Tibial nerve (tissue), 4 donors: Measurements from ENCODE around the gene PKP4. TPM values are rescaled to one million over a fixed set of nuclear protein-coding genes. Genes with fewer than 3 reads are reported as not detected.
A peak's percentile ranks its signal among the peaks of the same experiment; 100 is the strongest.
"Not testable (repeated sequence)": the region's sequence is repeated elsewhere in the genome, so short reads cannot be mapped to it uniquely, and the experiment has no call there.

Experiments
- DNase-seq, 2 donors: peaks; one replicate each; pipeline ENCODE4 v3.0.0-alpha.2; 2019; ENCODE audit warnings: low spot score in 2 of 2
- H3K27ac ChIP-seq, 4 donors: fragments of 200-600 bp; sonication (generic) in 3 of 4; one replicate each; pipeline ENCODE4 v1.5.1; 2017 to 2019; ENCODE audit warnings: mild to moderate bottlenecking in 1 of 4
- H3K27me3 ChIP-seq, 2 donors: fragments of 200-600 bp; sonication (generic) in 1 of 2; one replicate each; pipeline versions ENCODE4 v1.5.1 to v1.6.0; 2017 to 2019
- H3K36me3 ChIP-seq, 3 donors: fragments of 200-600 bp; sonication (generic); one replicate each; pipeline ENCODE4 v1.5.1; 2018 to 2019
- H3K4me1 ChIP-seq, 4 donors: fragments of 200-600 bp; sonication (generic) in 3 of 4; one replicate each; pipeline ENCODE4 v1.5.1; 2017 to 2019
- H3K4me3 ChIP-seq, 4 donors: fragments of 200-600 bp; sonication (generic) in 3 of 4; one replicate each; pipeline ENCODE4 v1.5.1; 2017 to 2019; ENCODE audit warnings: mild to moderate bottlenecking in 1 of 4, moderate library complexity in 1 of 4
- H3K9me3 ChIP-seq, 4 donors: fragments of 200-600 bp; sonication (generic) in 3 of 4; one replicate each; pipeline ENCODE4 v1.5.1; 2017 to 2019
- CTCF ChIP-seq, 5 experiments: fragments of 200-600 bp in 3 of 5; fragments of 450-650 bp in 2 of 5; sonication (generic) in 3 of 5; IDR thresholded peaks; one replicate each; pipeline ENCODE4 v1.5.1; 2016 to 2019; ENCODE audit warnings: antibody characterized with exemption in 5 of 5, mild to moderate bottlenecking in 3 of 5, moderate library complexity in 2 of 5
- EP300 ChIP-seq, 2 donors: sonication (generic); formaldehyde crosslinking; IDR thresholded peaks; one replicate each; pipeline ENCODE4 v1.6.1; 2017; ENCODE audit warnings: antibody characterized with exemption in 2 of 2, mild to moderate bottlenecking in 1 of 2
- POLR2A ChIP-seq, 2 donors: fragments of 450-650 bp; IDR thresholded peaks; one replicate each; pipeline ENCODE4 v1.6.1; 2017; ENCODE audit warnings: antibody characterized with exemption in 2 of 2, mild to moderate bottlenecking in 2 of 2, moderate library complexity in 2 of 2
- WGBS, 2 donors: methylation state at CpG; one replicate each; pipeline ENCODE4 v1.1.5; 2018; 5-methylcytosine and 5-hydroxymethylcytosine counted together
- total RNA-seq, 4 donors: library from RNA; depleted of rRNA; stranded (reverse); fragments of >200 nt; gene quantifications; one replicate each; pipeline ENCODE4 v1.1.0, GENCODE V29; 2016

PKP4 gene
- total RNA-seq, 4 donors from 2014 or later, result 57.8 to 100 (median 92.0) TPM

- no peak overlapping the region for H3K4me3 ChIP-seq
- H3K4me1 ChIP-seq, result peaks cover 0 to 34% (median 7%) of the 10 kb centered on the region in 4 donors
- no peaks in the 10 kb centered on the region for H3K27me3 ChIP-seq
- H3K27ac ChIP-seq, result no peak overlapping the region
- TF ChIP-seq POLR2A (IDR thresholded peaks at IDR 0.05), result no peak
- no peak for DNase-seq
- H3K9me3 ChIP-seq, result no peaks in the 10 kb centered on the region
- WGBS, 2 donors, result 69 to 79% methylated on average over 3 of the region's 3 CpGs
- H3K36me3 ChIP-seq, result no peaks in the 10 kb centered on the region
These were observed 4.0 kb downstream of the PKP4 start for GRCh38 chr2:158460632-158461297.

- Histone ChIP-seq H3K4me1 (peaks cover 0 to 22% (median 3%) of the 10 kb centered on the region in 4 donors), H3K36me3 (no peaks in the 10 kb centered on the region), H3K27ac (no peak overlapping the region), H3K4me3 (no peak overlapping the region), H3K9me3 (no peaks in the 10 kb centered on the region), H3K27me3 (no peaks in the 10 kb centered on the region)
- 69 to 79% methylated on average over 6 of the region's 6 CpGs for WGBS, 2 donors
- DNase-seq, result no peak
- TF ChIP-seq CTCF (IDR thresholded peaks at IDR 0.05) (no peak), EP300 (IDR thresholded peaks at IDR 0.05) (no peak), POLR2A (IDR thresholded peaks at IDR 0.05) (no peak)
These were observed 6.8 kb downstream of the PKP4 start for GRCh38 chr2:158463496-158464095.

- Histone ChIP-seq H3K27me3 (no peaks in the 10 kb centered on the region), H3K4me3 (no peak overlapping the region), H3K4me1 (peaks cover 0 to 12% (median 0%) of the 10 kb centered on the region in 4 donors), H3K9me3 (no peaks in the 10 kb centered on the region), H3K36me3 (no peaks in the 10 kb centered on the region), H3K27ac (no peak overlapping the region)
- TF ChIP-seq CTCF (IDR thresholded peaks at IDR 0.05), result peak in 4 of 5 experiments; percentile 10 to 28 (median 22)
- no peak for TF ChIP-seq EP300 (IDR thresholded peaks at IDR 0.05)
- DNase-seq, result no peak
- 84 to 86% methylated on average over 4 of the region's 4 CpGs for whole genome bisulfite sequencing, 2 donors
These were observed 7.9 kb downstream of the PKP4 start for GRCh38 chr2:158464426-158465281.

GRCh38 chr2:158467248-158467647 lies 10.5 kb downstream of the PKP4 start:
- WGBS, 2 donors, result 95% methylated on average over 4 of the region's 4 CpGs
- H3K4me1 ChIP-seq, result no peaks in the 10 kb centered on the region

GRCh38 chr2:158472829-158473228 lies 16.1 kb downstream of the PKP4 start:
- not testable (repeated sequence) for H3K27me3 ChIP-seq, H3K4me3 ChIP-seq, H3K27ac ChIP-seq, H3K9me3 ChIP-seq, H3K4me1 ChIP-seq, DNase-seq
- WGBS, 2 donors, result 93 to 95% methylated on average over 3 of the region's 3 CpGs
- H3K36me3 ChIP-seq, result peaks cover 0 to 14% (median 0%) of the 10 kb centered on the region in 3 donors

More at GRCh38 chr2:158467248-158467647, 10.5 kb downstream of the PKP4 start:
- no peaks in the 10 kb centered on the region for H3K9me3 ChIP-seq
- H3K27ac ChIP-seq, result no peak overlapping the region
- no peak overlapping the region for H3K4me3 ChIP-seq
- DNase-seq, result no peak
- H3K27me3 ChIP-seq, result no peaks in the 10 kb centered on the region
- peaks cover 0 to 8% (median 0%) of the 10 kb centered on the region in 3 donors for H3K36me3 ChIP-seq
- no peak for TF ChIP-seq POLR2A (IDR thresholded peaks at IDR 0.05)
- TF ChIP-seq EP300 (IDR thresholded peaks at IDR 0.05), result no peak
- TF ChIP-seq CTCF (IDR thresholded peaks at IDR 0.05), result no peak

GRCh38 chr2:158473300-158473699 lies 16.5 kb downstream of the PKP4 start:
- H3K4me3 ChIP-seq, H3K27me3 ChIP-seq, H3K9me3 ChIP-seq, H3K27ac ChIP-seq, DNase-seq: not testable (repeated sequence)
- 91 to 94% methylated on average over 3 of the region's 3 CpGs for WGBS, 2 donors
- peaks cover 0 to 10% (median 3%) of the 10 kb centered on the region in 4 donors for H3K4me1 ChIP-seq
- H3K36me3 ChIP-seq, result peaks cover 0 to 14% (median 0%) of the 10 kb centered on the region in 3 donors
